ENCODE results near the gene NDUFB2. TPM values are rescaled to one million over a fixed set of nuclear protein-coding genes. Genes with fewer than 3 reads are reported as not detected.

The NDUFB2 gene
- total RNA-seq (91.5 TPM), polyA plus RNA-seq (100 to 1,000 TPM; 388 to 529 (median 432) TPM)

- DNase-seq (peak; percentile 60 to 95 (median 91)), ATAC-seq (ENCODE audit: low read depth in 2 of 2) (peak; percentile 87 to 88)
- Mint-ChIP-seq H3K4me1 (peaks cover 8 to 43% (median 27%) of the 10 kb centered on the region in 4 donors), H3K9me3 (no peaks in the 10 kb centered on the region), H3K27me3 (peaks cover 4% of the 10 kb centered on the region), H3K36me3 (peaks cover 13% of the 10 kb centered on the region), H3K27ac (peak within 1 kb of the TSS; percentile 94 to 99 (median 96)), H3K4me3 (peak within 1 kb of the TSS; percentile 97 to 100 (median 98))
- Histone ChIP-seq H3K4me3 (ENCODE audit: low read depth, low read length) (peak within 1 kb of the TSS; percentile 88), H3K4me1 (ENCODE audit: control insufficient read depth, insufficient read depth, low read length, poor library complexity, severe bottlenecking) (peaks cover 23% of the 10 kb centered on the region), H3K9me3 (ENCODE audit: control insufficient read depth in 2 of 2, low read length in 2 of 2) (no peaks in the 10 kb centered on the region), H3K27me3 (ENCODE audit: control insufficient read depth, insufficient read depth, low read length) (no peaks in the 10 kb centered on the region), H3K27ac (ENCODE audit: insufficient read depth, low read length, poor library complexity, severe bottlenecking) (peak within 1 kb of the TSS; percentile 94), H3K36me3 (ENCODE audit: control insufficient read depth, insufficient read depth, low read length) (no peaks in the 10 kb centered on the region)
Measured at GRCh38 chr7:140696680-140697446, at the start of gene NDUFB2. Gene NDUFB2 (plus strand): TSS chr7:140696708. CDS start chr7:140696745, 37 bp downstream.

- Histone ChIP-seq H3K4me3 (ENCODE audit: low read depth, low read length) (no peak overlapping the region), H3K27ac (ENCODE audit: insufficient read depth, low read length, poor library complexity, severe bottlenecking) (no peak overlapping the region), H3K36me3 (ENCODE audit: control insufficient read depth, insufficient read depth, low read length) (no peaks in the 10 kb centered on the region), H3K4me1 (ENCODE audit: control insufficient read depth, insufficient read depth, low read length, poor library complexity, severe bottlenecking) (no peaks in the 10 kb centered on the region), H3K27me3 (ENCODE audit: control insufficient read depth, insufficient read depth, low read length) (peaks cover 3% of the 10 kb centered on the region), H3K9me3 (ENCODE audit: control insufficient read depth in 2 of 2, low read length in 2 of 2) (no peaks in the 10 kb centered on the region)
- Mint-ChIP-seq H3K4me1 (peaks cover 0 to 6% (median 1%) of the 10 kb centered on the region in 4 donors), H3K9me3 (peaks cover 0 to 3% (median 0%) of the 10 kb centered on the region in 7 donors), H3K27me3 (peaks cover 48% of the 10 kb centered on the region), H3K27ac (peak overlapping the region in 2 of 3 donors; percentile 18 to 78), H3K36me3 (no peaks in the 10 kb centered on the region), H3K4me3 (no peak overlapping the region)
- DNase-seq (peak in 2 of 3 donors; percentile 26 to 49), ATAC-seq (ENCODE audit: low read depth in 2 of 2) (peak; percentile 85 to 92)
Measured at GRCh38 chr7:140646931-140647647, 49.4 kb upstream of the NDUFB2 start.

GRCh38 chr7:140649556-140650205, 46.8 kb upstream of the NDUFB2 start:
- H3K4me1 Mint-ChIP-seq: peaks cover 5 to 9% (median 6%) of the 10 kb centered on the region in 4 donors

GRCh38 chr7:140650367-140650766, 46.1 kb upstream of the NDUFB2 start:
- Mint-ChIP-seq H3K4me3 (no peak overlapping the region), H3K9me3 (no peaks in the 10 kb centered on the region), H3K27me3 (peaks cover 35% of the 10 kb centered on the region), H3K36me3 (no peaks in the 10 kb centered on the region), H3K27ac (no peak overlapping the region), H3K4me1 (peaks cover 5 to 9% (median 7%) of the 10 kb centered on the region in 4 donors)
- Histone ChIP-seq H3K4me3 (ENCODE audit: low read depth, low read length) (no peak overlapping the region), H3K36me3 (ENCODE audit: control insufficient read depth, insufficient read depth, low read length) (no peaks in the 10 kb centered on the region), H3K4me1 (ENCODE audit: control insufficient read depth, insufficient read depth, low read length, poor library complexity, severe bottlenecking) (no peaks in the 10 kb centered on the region), H3K27me3 (ENCODE audit: control insufficient read depth, insufficient read depth, low read length) (no peaks in the 10 kb centered on the region), H3K9me3 (ENCODE audit: control insufficient read depth in 2 of 2, low read length in 2 of 2) (no peaks in the 10 kb centered on the region), H3K27ac (ENCODE audit: insufficient read depth, low read length, poor library complexity, severe bottlenecking) (no peak overlapping the region)
- DNase-seq: no peak
- no peak for ATAC-seq (ENCODE audit: low read depth in 2 of 2)

More at GRCh38 chr7:140649556-140650205, 46.8 kb upstream of the NDUFB2 start:
- DNase-seq (no peak), ATAC-seq (ENCODE audit: low read depth in 2 of 2) (no peak)
- H3K27me3 ChIP-seq (ENCODE audit: control insufficient read depth, insufficient read depth, low read length): no peaks in the 10 kb centered on the region
- Mint-ChIP-seq H3K9me3 (no peaks in the 10 kb centered on the region), H3K36me3 (no peaks in the 10 kb centered on the region), H3K27me3 (peaks cover 37% of the 10 kb centered on the region), H3K27ac (peak overlapping the region in 1 of 3 donors; percentile 35), H3K4me3 (no peak overlapping the region)
- H3K4me1 ChIP-seq (ENCODE audit: control insufficient read depth, insufficient read depth, low read length, poor library complexity, severe bottlenecking): no peaks in the 10 kb centered on the region
- no peak overlapping the region for H3K4me3 ChIP-seq (ENCODE audit: low read depth, low read length)
- no peak overlapping the region for H3K27ac ChIP-seq (ENCODE audit: insufficient read depth, low read length, poor library complexity, severe bottlenecking)
- H3K9me3 ChIP-seq (ENCODE audit: control insufficient read depth in 2 of 2, low read length in 2 of 2): no peaks in the 10 kb centered on the region
- H3K36me3 ChIP-seq (ENCODE audit: control insufficient read depth, insufficient read depth, low read length): no peaks in the 10 kb centered on the region

GRCh38 chr7:140653319-140654108, 43.0 kb upstream of the NDUFB2 start:
- Histone ChIP-seq H3K27ac (ENCODE audit: insufficient read depth, low read length, poor library complexity, severe bottlenecking) (no peak overlapping the region), H3K4me3 (ENCODE audit: low read depth, low read length) (no peak overlapping the region), H3K9me3 (ENCODE audit: control insufficient read depth in 2 of 2, low read length in 2 of 2) (no peaks in the 10 kb centered on the region), H3K27me3 (ENCODE audit: control insufficient read depth, insufficient read depth, low read length) (no peaks in the 10 kb centered on the region), H3K36me3 (ENCODE audit: control insufficient read depth, insufficient read depth, low read length) (no peaks in the 10 kb centered on the region), H3K4me1 (ENCODE audit: control insufficient read depth, insufficient read depth, low read length, poor library complexity, severe bottlenecking) (peaks cover 8% of the 10 kb centered on the region)
- H3K4me3 Mint-ChIP-seq: no peak overlapping the region
- peaks cover 0 to 2% (median 0%) of the 10 kb centered on the region in 7 donors for H3K9me3 Mint-ChIP-seq
- peak overlapping the region in 1 of 3 donors; percentile 16 for H3K27ac Mint-ChIP-seq
- H3K4me1 Mint-ChIP-seq: peaks cover 5 to 20% (median 17%) of the 10 kb centered on the region in 4 donors
- DNase-seq (peak; percentile 5 to 40 (median 38)), ATAC-seq (ENCODE audit: low read depth in 2 of 2) (no peak)
- H3K36me3 Mint-ChIP-seq: no peaks in the 10 kb centered on the region
- H3K27me3 Mint-ChIP-seq: peaks cover 33% of the 10 kb centered on the region

GRCh38 chr7:140654109-140654387, 42.5 kb upstream of the NDUFB2 start:
- H3K36me3 Mint-ChIP-seq: no peaks in the 10 kb centered on the region
- Histone ChIP-seq H3K36me3 (ENCODE audit: control insufficient read depth, insufficient read depth, low read length) (no peaks in the 10 kb centered on the region), H3K4me3 (ENCODE audit: low read depth, low read length) (no peak overlapping the region), H3K4me1 (ENCODE audit: control insufficient read depth, insufficient read depth, low read length, poor library complexity, severe bottlenecking) (peaks cover 8% of the 10 kb centered on the region), H3K27ac (ENCODE audit: insufficient read depth, low read length, poor library complexity, severe bottlenecking) (no peak overlapping the region), H3K27me3 (ENCODE audit: control insufficient read depth, insufficient read depth, low read length) (no peaks in the 10 kb centered on the region), H3K9me3 (ENCODE audit: control insufficient read depth in 2 of 2, low read length in 2 of 2) (no peaks in the 10 kb centered on the region)
- H3K9me3 Mint-ChIP-seq: peaks cover 0 to 2% (median 0%) of the 10 kb centered on the region in 7 donors
- no peak overlapping the region for H3K27ac Mint-ChIP-seq
- no peak for ATAC-seq (ENCODE audit: low read depth in 2 of 2)
- H3K4me3 Mint-ChIP-seq: no peak overlapping the region
- H3K4me1 Mint-ChIP-seq: peaks cover 5 to 20% (median 17%) of the 10 kb centered on the region in 4 donors
- DNase-seq: no peak
- H3K27me3 Mint-ChIP-seq: peaks cover 33% of the 10 kb centered on the region

GRCh38 chr7:140654661-140655060, 41.8 kb upstream of the NDUFB2 start:
- Histone ChIP-seq H3K9me3 (ENCODE audit: control insufficient read depth in 2 of 2, low read length in 2 of 2) (no peaks in the 10 kb centered on the region), H3K27ac (ENCODE audit: insufficient read depth, low read length, poor library complexity, severe bottlenecking) (no peak overlapping the region), H3K36me3 (ENCODE audit: control insufficient read depth, insufficient read depth, low read length) (no peaks in the 10 kb centered on the region), H3K4me1 (ENCODE audit: control insufficient read depth, insufficient read depth, low read length, poor library complexity, severe bottlenecking) (peaks cover 8% of the 10 kb centered on the region), H3K27me3 (ENCODE audit: control insufficient read depth, insufficient read depth, low read length) (no peaks in the 10 kb centered on the region), H3K4me3 (ENCODE audit: low read depth, low read length) (no peak overlapping the region)
- ATAC-seq (ENCODE audit: low read depth in 2 of 2) (no peak), DNase-seq (no peak)
- no peak overlapping the region for H3K4me3 Mint-ChIP-seq
- peaks cover 5 to 20% (median 17%) of the 10 kb centered on the region in 4 donors for H3K4me1 Mint-ChIP-seq
- H3K36me3 Mint-ChIP-seq: no peaks in the 10 kb centered on the region
- peaks cover 33% of the 10 kb centered on the region for H3K27me3 Mint-ChIP-seq
- H3K9me3 Mint-ChIP-seq: peaks cover 0 to 2% (median 0%) of the 10 kb centered on the region in 7 donors
- no peak overlapping the region for H3K27ac Mint-ChIP-seq

Measured in CD4-positive, CD25-positive, alpha-beta regulatory T cell (primary cell).